Esophagus muscularis mucosa (tissue), 4 donors: ENCODE results near the gene CBFB. TPM values are rescaled to one million over a fixed set of nuclear protein-coding genes. Genes with fewer than 3 reads are reported as not detected.

Source experiments
- DNase-seq: peaks from one replicate; pipeline ENCODE4 v3.0.0-alpha.2; 2017; ENCODE audit errors: extremely low spot score
- H3K27ac ChIP-seq, 4 donors: fragments of 200-600 bp; sonication (generic); replicated peaks in 1 of 4; 1 replicate in 3 of 4; 2 replicates in 1 of 4; pipeline ENCODE4 v1.5.1; 2016 to 2019; ENCODE audit warnings: mild to moderate bottlenecking in 1 of 4
- H3K27me3 ChIP-seq, 4 donors: fragments of 200-600 bp; sonication (generic); one replicate each; pipeline versions ENCODE4 v1.5.1 to v1.6.0; 2016 to 2019
- H3K36me3 ChIP-seq, 4 donors: fragments of 200-600 bp; sonication (generic); one replicate each; pipeline ENCODE4 v1.5.1; 2016 to 2019
- H3K4me1 ChIP-seq, 4 donors: fragments of 200-600 bp; sonication (generic); one replicate each; pipeline ENCODE4 v1.5.1; 2016 to 2019
- H3K4me3 ChIP-seq, 4 donors: fragments of 200-600 bp; sonication (generic); 1 replicate in 2 of 4; 2 replicates in 2 of 4; pipeline ENCODE4 v1.5.1; 2016 to 2019; ENCODE audit warnings: mild to moderate bottlenecking in 4 of 4, moderate library complexity in 1 of 4
- H3K9me3 ChIP-seq, 4 donors: fragments of 200-600 bp; sonication (generic); 1 replicate in 3 of 4; 2 replicates in 1 of 4; pipeline ENCODE4 v1.5.1; 2016 to 2019
- CTCF ChIP-seq, 3 experiments: fragments of 200-600 bp in 2 of 3; fragments of 450-650 bp in 1 of 3; sonication (generic) in 2 of 3; IDR thresholded peaks; one replicate each; pipeline ENCODE4 v1.5.1; 2017 to 2019; ENCODE audit warnings: antibody characterized with exemption in 3 of 3, mild to moderate bottlenecking in 2 of 3, moderate library complexity in 1 of 3
- EP300 ChIP-seq: sonication (generic); formaldehyde crosslinking; IDR thresholded peaks from one replicate; pipeline ENCODE4 v1.6.1; 2017; ENCODE audit warnings: antibody characterized with exemption
- POLR2A ChIP-seq: fragments of 450-650 bp; IDR thresholded peaks from one replicate; pipeline ENCODE4 v1.6.1; 2017; ENCODE audit warnings: antibody characterized with exemption, moderate library complexity, mild to moderate bottlenecking, low read depth
- POLR2AphosphoS5 ChIP-seq, 2 donors: sonication (generic); formaldehyde crosslinking; IDR thresholded peaks; one replicate each; pipeline ENCODE4 v1.6.1; 2017; ENCODE audit warnings: antibody characterized with exemption in 2 of 2
- WGBS: methylation state at CpG from one replicate; pipeline ENCODE4 v1.1.5; 2018; 5-methylcytosine and 5-hydroxymethylcytosine counted together
- intact Hi-C: fragments of 100-400 bp; cut with DNase I; formaldehyde crosslinking; loops from one replicate; pipeline ENCODE4 v1.15.1; 2023
- total RNA-seq, 4 donors: library from RNA; depleted of rRNA; stranded (reverse); fragments of >200 nt; gene quantifications; one replicate each; pipeline versions ENCODE4 v1.1.0 to v1.2.1, GENCODE V29; 2016

Gene CBFB
- total RNA-seq, 4 donors from 2014 or later = 20.6 to 39.8 (median 30.6) TPM

GRCh38 chr16:67093098-67093726 lies 64.3 kb downstream of the CBFB start:
- no peaks in the 10 kb centered on the region for H3K9me3 ChIP-seq
- intact Hi-C loops = no loop called here
- WGBS = 92% methylated on average over 4 of the region's 4 CpGs
- no peak overlapping the region for H3K27ac ChIP-seq
- H3K4me1 ChIP-seq = peaks cover 0 to 2% (median 0%) of the 10 kb centered on the region in 4 donors
- H3K36me3 ChIP-seq = peaks cover 0 to 20% (median 10%) of the 10 kb centered on the region in 4 donors
- H3K27me3 ChIP-seq = no peaks in the 10 kb centered on the region
- no peak overlapping the region for H3K4me3 ChIP-seq
- no peak for DNase-seq
- no peak for TF ChIP-seq EP300
- TF ChIP-seq POLR2A = no peak
- TF ChIP-seq POLR2AphosphoS5 (IDR thresholded peaks at IDR 0.05) = no peak
- no peak for TF ChIP-seq CTCF (IDR thresholded peaks at IDR 0.05)

- intact Hi-C loops = no loop called here
- TF ChIP-seq CTCF (IDR thresholded peaks at IDR 0.05) = no peak
- TF ChIP-seq POLR2A = no peak
- TF ChIP-seq EP300 = no peak
- TF ChIP-seq POLR2AphosphoS5 (IDR thresholded peaks at IDR 0.05) = no peak
- 86% methylated on average over 2 of the region's 2 CpGs for WGBS
- no peaks in the 10 kb centered on the region for H3K9me3 ChIP-seq
- no peak overlapping the region for H3K4me3 ChIP-seq
- no peaks in the 10 kb centered on the region for H3K27me3 ChIP-seq
- DNase-seq = no peak
- H3K27ac ChIP-seq = no peak overlapping the region
- H3K4me1 ChIP-seq = peaks cover 0 to 2% (median 0%) of the 10 kb centered on the region in 4 donors
- H3K36me3 ChIP-seq = peaks cover 0 to 45% (median 11%) of the 10 kb centered on the region in 4 donors
Measured at GRCh38 chr16:67098599-67098998, 69.7 kb downstream of the CBFB start.

GRCh38 chr16:67100569-67101310 lies 71.8 kb downstream of the CBFB start:
- no peaks in the 10 kb centered on the region for H3K27me3 ChIP-seq
- 85% methylated on average over 1 of the region's 1 CpG for WGBS
- TF ChIP-seq CTCF (IDR thresholded peaks at IDR 0.05) = peak in 1 of 3 experiments; percentile 8
- TF ChIP-seq POLR2A = no peak
- TF ChIP-seq POLR2AphosphoS5 (IDR thresholded peaks at IDR 0.05) = no peak
- TF ChIP-seq EP300 = no peak
- no peak for DNase-seq
- H3K36me3 ChIP-seq = peaks cover 0 to 35% (median 11%) of the 10 kb centered on the region in 4 donors
- peaks cover 0 to 2% (median 0%) of the 10 kb centered on the region in 4 donors for H3K4me1 ChIP-seq
- H3K4me3 ChIP-seq = no peak overlapping the region
- H3K27ac ChIP-seq = no peak overlapping the region
- H3K9me3 ChIP-seq = no peaks in the 10 kb centered on the region
- intact Hi-C loops = no loop called here

- peaks cover 0 to 35% (median 11%) of the 10 kb centered on the region in 4 donors for H3K36me3 ChIP-seq
- H3K27ac ChIP-seq = no peak overlapping the region
- WGBS = 80% methylated on average over 4 of the region's 4 CpGs
- intact Hi-C loops = no loop called here
- H3K27me3 ChIP-seq = no peaks in the 10 kb centered on the region
- DNase-seq = no peak
- H3K9me3 ChIP-seq = no peaks in the 10 kb centered on the region
- no peak overlapping the region for H3K4me3 ChIP-seq
- H3K4me1 ChIP-seq = peaks cover 0 to 2% (median 0%) of the 10 kb centered on the region in 4 donors
- TF ChIP-seq EP300 (no peak), CTCF (IDR thresholded peaks at IDR 0.05) (no peak), POLR2A (no peak), POLR2AphosphoS5 (IDR thresholded peaks at IDR 0.05) (no peak)
Measured at GRCh38 chr16:67101311-67102082, 72.5 kb downstream of the CBFB start.
